Activated CD4-positive, alpha-beta T cell treated with anti-CD3 and anti-CD28 coated beads, Interleukin-2, amount 50 U/mL, for 48 hours (primary cell): ENCODE data around the gene RHCE.
"Not testable (repeated sequence)": the region's sequence is repeated elsewhere in the genome, so short reads cannot be mapped to it uniquely, and the experiment has no call there.

Experiments
- DNase-seq, 2 experiments: peaks; one replicate each; pipeline ENCODE4 v3.0.0-alpha.2; 2020

RHCE gene

DNA sequence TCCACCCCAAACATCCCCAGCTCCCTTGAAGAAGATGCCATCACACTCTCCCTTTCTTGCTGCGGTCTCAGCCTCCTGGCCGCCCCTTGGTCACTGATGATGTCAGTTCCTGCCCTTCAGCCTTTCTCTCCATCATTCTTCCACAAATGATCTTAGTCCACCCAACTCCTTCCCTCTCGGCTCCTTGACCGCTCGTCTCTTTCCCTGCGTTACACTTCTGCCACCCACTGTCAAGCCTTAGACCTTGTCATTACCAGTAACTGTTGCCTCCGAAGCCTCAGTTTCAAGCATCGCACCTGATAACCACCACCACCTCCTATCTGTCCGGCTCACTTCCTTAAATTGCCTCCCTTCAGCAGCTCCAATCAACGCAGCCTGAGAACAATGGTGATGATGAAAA, 23.1 kb downstream of the RHCE start:
- not testable (repeated sequence) for DNase-seq

DNA sequence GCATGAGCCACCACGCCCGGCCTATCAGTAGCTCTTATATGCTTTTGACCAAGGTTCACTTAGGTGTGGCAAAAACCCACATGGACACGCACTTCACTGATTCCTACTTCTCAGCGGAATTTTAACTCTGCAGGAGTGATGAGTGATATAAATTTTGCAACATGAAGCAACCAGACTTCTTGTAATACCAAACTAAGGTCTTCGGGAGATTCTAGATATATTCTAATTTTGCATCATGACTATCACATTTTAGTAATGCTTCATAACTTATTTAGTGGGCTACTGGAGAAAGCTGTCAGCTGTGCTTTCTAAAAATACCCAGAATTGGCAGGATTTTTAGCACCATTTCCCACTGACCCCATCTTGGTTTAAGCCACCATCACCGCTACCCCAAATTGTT, 27.8 kb downstream of the RHCE start:
- no peak for DNase-seq

GRCh38 chr1:25389721-25390120, 30.9 kb downstream of the RHCE start:
- DNase-seq, result not testable (repeated sequence)

- DNase-seq, result not testable (repeated sequence)
Observed at GRCh38 chr1:25388691-25389090, 31.9 kb downstream of the RHCE start.

DNA sequence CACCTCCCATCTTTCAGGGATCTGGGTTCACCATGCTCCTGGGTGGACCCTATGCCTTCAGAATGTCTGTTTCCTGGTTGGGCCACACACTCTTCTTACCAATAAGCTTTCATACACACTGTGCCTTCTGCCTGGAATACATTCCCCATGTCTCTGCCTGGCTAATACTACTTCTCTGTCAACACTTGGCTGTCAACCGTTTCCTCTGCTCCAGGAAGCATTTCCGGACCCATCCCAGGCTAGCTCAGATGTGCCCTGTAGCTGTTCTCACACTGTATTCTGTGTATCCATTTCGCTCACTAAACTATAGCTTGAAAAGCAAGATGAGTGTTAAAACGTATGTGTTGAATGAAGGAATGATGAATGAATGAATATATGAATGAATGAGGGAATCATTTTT, 33.5 kb downstream of the RHCE start:
- DNase-seq, result not testable (repeated sequence)

- not testable (repeated sequence) for DNase-seq
Observed at GRCh38 chr1:25383875-25384274, 36.8 kb downstream of the RHCE start.

DNA sequence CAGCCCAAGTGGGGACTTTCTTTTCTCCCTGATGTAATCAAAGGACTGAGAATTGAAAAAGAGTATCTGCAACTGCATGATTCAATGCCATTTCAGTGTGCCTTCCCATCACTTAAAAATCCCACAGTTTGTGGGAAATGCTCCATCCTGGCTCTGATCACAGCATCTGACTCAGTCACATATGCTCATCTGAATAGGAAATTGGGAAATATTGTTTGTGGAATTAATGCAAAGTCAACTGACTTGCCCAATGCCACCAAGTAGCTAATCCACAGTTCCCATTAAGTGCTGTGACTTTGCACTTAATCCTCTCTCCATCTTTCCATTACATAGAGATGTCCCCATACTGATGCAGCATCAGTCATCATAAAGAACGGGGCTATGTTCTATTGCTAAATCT, 37.5 kb downstream of the RHCE start:
- not testable (repeated sequence) for DNase-seq

GRCh38 chr1:25382543-25382942, 38.1 kb downstream of the RHCE start:
- not testable (repeated sequence) for DNase-seq

DNA sequence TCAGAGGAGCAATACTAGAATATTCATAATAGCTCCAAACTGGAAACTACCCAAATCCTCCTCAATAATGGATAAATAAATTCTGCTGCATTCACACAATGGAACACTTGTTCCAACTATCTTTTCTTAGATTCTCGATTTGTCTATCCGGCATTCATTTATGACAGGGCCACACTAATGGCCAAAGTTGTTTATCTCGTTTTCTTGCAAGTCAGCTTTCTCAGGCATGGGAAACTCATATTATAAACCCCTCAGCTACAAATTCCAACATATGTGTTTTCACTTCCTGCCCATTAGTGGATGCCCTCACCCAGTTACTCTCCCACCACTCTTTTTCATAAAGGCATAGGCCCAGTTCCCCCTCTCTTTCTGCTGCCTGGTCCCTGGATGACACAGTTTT, 42.3 kb downstream of the RHCE start:
- not testable (repeated sequence) for DNase-seq

- DNase-seq, result not testable (repeated sequence)
Observed at GRCh38 chr1:25371757-25372156, 48.9 kb downstream of the RHCE start.

DNA sequence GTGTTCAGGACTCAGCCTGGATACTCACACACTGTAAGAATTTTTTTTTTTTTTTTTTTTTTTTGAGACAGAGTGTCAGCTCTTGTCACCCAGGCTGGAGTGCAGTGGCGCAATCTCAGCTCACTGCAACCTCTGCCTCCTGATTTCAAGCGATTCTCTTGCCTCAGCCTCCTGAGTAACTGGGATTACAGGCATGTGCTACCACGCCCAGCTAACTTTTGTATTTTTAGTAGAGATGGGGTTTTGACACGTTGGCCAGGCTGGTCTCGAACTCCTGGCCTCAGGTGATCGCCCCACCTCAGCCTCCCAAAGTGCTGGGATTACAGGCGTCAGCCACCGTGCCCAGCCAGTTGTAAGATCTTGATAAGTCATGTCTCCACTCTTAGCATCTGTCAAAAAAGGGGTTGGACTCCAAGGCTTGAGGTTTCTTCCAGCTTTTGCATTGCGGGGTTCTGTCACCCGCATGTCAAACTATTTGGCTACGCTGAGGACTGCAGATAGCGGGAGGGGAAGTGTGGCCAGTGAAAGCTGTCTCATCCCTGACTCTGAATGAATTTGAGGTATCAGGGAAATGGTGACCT, 50.8 kb downstream of the RHCE start:
- not testable (repeated sequence) for DNase-seq

DNA sequence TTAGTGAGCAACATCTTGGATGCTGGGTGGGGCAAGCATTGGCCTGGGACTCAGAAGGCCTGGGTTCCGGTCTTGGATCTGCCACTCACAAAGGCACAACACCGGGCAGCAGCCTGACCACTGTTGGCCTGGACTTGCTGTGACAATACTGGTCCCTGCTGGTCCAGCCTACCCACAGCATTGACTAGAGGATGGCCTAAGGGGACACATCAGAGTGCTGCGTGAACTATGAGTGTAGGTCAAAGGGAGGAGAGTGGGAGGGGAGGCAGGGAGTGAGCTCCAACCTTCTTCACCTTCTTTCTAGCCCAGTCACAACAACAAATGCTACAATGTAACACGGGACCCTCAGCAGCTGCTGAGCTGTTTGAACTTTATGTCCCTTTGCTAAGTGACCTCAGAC, 51.4 kb downstream of the RHCE start:
- no peak for DNase-seq

DNA sequence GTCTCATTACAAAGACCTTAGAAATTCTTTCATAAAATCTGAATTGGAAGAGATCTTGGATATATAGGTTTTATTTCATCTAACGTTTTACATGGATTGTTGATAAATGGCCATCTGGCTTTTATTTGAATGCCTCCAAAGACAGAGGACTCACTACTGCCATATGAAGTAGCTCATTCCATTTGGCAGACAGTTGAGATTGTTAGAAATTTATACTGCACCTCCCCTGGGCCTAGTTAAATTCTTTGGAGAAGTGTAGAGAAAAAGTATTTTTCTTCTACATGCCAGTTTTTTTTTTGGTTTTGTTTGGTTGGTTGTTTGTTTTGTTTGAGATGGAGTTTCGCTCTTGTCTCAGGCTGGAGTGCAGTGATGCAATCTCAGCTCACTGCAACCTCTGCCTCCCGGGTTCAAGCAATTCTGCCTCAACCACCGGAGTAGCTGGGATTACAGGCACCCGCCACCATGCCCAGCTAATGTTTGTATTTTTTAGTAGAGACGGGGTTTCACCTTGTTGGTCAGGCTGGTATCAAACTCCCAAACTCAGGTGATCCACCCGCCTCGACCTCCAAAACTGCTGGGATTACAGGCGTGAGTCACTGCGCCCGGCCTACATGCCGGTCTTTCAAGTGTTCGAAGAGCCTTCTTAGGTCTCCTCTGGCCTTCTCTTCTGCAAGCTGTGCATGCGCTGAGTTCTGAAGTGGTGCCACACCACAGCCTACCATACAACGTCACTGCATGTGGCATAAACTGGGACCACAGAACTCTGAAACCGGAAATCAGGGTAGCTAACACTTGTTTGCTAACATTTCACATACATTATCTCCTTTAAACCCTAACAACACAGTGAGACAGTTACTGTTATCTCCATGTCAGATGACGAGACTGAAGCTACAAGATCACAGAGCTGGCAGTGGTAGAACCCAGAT, 57.7 kb downstream of the RHCE start:
- not testable (repeated sequence) for DNase-seq

DNA sequence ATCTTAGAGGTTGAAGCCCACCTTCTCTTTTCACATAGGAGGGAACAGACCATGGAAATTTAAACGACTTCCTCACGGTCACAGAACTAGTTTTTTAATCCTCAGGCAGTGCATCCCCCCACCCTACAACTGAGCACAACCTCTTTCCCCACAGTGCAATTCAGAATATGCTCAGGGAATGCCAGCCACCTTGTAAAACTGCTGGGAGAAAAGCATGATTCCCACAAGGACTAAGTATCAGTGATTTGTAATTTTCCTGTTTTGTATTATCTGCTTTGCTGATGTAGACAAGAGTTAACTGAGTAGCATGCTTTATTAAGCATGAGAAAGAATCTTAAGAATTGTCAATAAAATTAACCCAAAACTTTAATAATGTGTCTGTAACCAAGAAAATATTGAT, 58.7 kb downstream of the RHCE start:
- DNase-seq, result no peak

DNA sequence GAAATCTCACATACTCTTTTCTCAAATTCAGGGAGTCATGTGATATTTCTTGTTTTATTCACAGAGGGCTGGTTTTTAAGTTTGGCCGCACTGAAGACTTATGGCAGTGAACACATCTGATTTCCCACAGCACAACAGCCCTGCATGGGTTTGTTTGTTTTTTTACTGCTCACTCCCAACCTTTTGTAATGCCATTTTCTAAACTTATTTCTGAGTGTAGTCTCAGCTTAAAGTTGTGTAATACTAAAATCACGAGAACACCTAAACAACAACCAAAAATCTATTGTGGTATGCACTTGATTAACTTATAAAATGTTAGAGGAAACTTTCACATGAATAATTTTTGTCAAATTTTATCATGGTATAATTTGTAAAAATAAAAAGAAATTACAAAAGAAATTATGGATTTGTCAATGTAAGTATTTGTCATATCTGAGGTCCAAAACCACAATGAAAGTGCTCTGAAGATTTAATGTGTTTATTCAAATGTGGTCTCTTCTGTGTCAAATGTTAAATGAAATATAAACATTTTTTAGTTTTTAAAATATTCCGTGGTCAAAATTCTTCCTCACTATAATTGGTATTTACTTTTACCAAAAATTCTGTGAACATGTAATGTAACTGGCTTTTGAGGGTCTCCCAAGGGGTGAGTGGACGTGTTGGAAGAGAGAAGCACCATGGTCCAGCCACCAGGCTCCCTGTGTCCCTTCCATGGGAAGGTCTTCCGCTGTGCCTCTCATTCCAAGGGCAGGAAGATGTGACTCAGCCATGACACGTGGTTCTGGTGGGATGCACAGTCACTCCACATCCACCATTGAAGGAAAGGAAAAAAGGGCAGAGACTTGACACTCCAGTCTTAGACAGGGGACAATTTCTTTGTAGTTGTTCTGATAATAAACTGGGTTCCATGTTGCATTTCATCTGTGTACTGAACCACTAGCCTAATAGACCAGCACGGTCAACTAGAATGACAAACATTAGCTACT, 59.7 kb downstream of the RHCE start:
- DNase-seq, result no peak

DNA sequence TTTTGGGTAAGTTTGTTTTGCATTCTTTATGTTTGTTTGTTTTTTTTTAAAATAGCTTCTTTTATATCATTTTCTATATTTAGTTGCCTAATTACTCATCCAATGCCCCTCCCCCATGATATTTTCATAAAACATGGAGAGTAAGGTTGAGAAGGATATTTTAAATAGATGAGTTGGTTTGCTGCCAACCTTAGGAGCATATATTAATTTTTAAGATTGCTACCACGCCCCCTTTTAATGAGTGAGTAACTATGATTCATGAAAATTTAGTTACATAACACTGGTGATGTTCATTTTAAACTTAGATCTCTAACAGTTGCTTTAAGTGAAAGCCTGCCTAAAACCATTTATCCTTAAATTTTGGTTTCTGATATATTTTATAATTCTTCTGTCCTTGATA, 63.8 kb downstream of the RHCE start:
- no peak for DNase-seq

DNA sequence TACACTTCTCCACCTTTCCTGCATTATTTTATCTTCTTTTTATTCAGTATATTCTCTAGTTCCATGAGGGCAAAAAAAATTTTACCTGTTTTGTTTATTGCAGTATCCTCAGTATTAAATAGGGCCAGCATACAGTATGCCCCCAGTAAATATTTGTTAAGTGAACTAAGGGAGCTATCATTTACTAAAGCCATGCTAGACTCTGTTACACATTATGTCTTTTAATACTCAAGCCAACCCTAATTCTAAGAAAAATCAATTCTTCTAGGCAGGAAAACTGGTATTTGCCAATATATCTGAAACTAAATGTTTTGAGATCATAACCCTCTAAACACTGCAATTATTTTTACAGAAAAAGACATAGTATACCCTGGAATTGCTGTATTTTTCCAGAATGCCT, 64.2 kb downstream of the RHCE start:
- no peak for DNase-seq

DNA sequence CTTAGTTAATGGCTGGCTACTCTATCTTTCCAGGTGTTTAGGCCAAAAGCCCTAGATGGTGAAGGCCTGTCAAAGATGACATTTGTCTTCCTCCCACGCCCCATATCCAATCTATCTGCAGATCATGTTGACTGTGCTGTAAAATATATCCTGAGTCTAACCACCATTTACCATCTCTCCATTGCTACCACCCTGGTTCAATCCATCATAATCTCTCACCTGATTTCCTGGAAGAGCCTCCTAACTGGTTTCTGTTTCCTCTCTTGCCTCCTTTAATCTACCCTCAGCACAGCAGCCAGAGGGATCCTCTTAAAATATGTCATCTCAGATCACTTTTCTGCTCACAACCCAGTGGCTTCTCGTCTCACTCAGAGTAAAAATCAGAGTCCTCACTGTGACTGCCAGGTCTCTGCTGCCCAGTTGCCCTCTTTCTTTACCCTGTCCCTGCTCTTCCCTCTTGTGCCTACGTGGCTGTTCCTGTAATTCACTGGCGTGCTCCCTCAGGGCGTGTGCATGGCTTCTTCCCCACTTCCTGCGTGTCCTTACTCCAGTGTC, 64.7 kb downstream of the RHCE start:
- DNase-seq, result no peak

DNA sequence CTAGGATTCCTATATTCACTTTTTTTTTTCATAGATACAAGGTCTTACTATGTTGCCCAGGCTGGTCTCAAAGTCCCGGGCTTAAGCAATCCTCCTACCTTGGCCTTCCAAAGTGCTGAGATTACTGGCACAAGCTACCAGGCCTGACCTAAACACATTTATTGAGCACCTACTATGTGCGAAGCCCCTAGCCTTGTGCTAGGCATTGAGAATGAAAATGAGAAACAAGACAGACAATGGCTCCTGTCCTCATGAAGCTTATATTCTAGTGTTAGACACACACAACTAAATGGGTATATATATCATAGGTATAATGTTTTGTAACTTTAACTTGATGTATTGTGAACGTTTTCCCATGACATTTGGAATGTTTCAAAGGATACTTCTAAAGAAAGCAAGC, 71.0 kb downstream of the RHCE start:
- no peak for DNase-seq

DNA sequence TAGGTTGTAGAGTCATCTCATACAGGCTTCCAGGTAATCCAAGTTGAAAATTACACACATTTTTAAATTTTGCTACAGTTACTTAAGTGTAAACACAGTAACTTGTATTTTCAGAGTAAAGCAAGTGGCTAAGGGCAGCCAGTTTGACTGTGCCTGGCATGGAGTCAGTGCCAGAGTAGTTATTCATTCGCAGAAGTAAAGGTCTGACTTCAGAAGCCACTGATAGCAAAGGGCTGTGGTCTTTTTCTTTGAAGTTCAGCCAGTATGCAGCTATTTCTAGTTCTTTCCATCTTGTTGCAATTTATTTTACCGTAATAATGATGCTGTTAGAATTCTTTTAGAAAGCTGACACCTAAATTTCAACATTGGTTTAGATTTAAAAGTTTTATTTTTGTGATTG, 73.1 kb downstream of the RHCE start:
- DNase-seq, result no peak

DNA sequence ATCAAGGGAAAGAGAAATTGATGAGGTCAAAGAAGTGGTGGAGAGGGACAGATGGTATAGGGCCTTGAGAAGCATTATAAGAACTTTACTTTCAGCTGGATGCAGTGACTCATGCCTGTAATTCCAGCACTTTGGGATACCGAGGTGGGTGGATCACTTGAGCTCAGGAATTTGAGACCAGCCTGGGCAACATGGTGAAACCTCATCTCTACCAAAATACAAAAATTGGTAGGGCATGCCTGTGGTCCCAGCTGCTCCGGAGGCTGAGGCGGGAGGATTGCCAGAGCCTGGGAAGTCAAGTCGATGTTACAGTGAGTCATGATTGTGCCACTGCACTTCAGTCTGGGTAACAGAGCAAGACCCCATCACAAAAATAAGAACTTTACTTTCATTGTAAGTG, 76.8 kb downstream of the RHCE start:
- no peak for DNase-seq

DNA sequence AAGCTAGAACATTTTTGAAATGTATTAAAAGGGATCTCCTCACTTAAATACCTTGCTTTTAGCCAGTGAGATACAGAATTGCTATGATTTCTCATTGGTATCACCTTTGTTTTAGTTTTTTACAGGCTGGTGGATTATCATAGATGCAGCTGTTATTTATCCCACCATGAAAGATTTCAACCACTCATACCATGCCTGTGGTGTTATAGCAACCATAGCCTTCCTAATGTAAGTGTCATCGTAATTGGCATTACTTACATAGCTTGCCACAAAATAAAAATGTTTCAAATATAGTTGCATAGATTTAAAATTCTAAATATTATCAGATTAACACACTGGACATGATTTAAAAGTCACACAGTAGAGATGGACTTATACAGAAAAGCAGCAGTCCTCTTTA, 77.8 kb downstream of the RHCE start:
- no peak for DNase-seq

- no peak for DNase-seq
Observed at GRCh38 chr1:25341746-25342145, 78.9 kb downstream of the RHCE start.
